Mammary epithelial cell (primary cell): ENCODE measurements around the gene NFKB2.

Experiments used
- CTCF ChIP-seq, 2 donors: IDR thresholded peaks in 1 of 2; conservative IDR thresholded peaks in 1 of 2; 2 replicates each; pipeline ENCODE4 v1.5.1; 2011 to 2012; ENCODE audit warnings: inconsistent platforms in 2 of 2, low read length in 2 of 2, mild to moderate bottlenecking in 2 of 2, control low read depth in 1 of 2, low read depth in 1 of 2; ENCODE audit not compliant: insufficient read depth in 1 of 2; ENCODE audit errors: extremely low read depth in 1 of 2
- EZH2 ChIP-seq: IDR thresholded peaks from 2 replicates; pipeline ENCODE4 v1.6.1; 2012; ENCODE audit warnings: low read length, inconsistent platforms, borderline replicate concordance

GRCh38 chr10:102420181-102420713 is 24.7 kb downstream of the NFKB2 start:
- TF ChIP-seq CTCF (conservative IDR thresholded peaks at IDR 0.05 in 1 of 2, IDR thresholded peaks at IDR 0.05 in 1 of 2; ENCODE audit: extremely low read depth in 1 of 2, insufficient read depth in 1 of 2, low read depth in 1 of 2, low read length in 2 of 2) (no peak), EZH2 (no peak)
